ENCODE measurements around the gene CCDC194. TPM values are rescaled to one million over a fixed set of nuclear protein-coding genes. Genes with fewer than 3 reads are reported as not detected.
A peak's percentile ranks its signal among the peaks of the same experiment; 100 is the strongest.

The CCDC194 gene
- total RNA-seq, 2 donors from 2014 or later = 0.44 TPM; not detected in 1

DNA sequence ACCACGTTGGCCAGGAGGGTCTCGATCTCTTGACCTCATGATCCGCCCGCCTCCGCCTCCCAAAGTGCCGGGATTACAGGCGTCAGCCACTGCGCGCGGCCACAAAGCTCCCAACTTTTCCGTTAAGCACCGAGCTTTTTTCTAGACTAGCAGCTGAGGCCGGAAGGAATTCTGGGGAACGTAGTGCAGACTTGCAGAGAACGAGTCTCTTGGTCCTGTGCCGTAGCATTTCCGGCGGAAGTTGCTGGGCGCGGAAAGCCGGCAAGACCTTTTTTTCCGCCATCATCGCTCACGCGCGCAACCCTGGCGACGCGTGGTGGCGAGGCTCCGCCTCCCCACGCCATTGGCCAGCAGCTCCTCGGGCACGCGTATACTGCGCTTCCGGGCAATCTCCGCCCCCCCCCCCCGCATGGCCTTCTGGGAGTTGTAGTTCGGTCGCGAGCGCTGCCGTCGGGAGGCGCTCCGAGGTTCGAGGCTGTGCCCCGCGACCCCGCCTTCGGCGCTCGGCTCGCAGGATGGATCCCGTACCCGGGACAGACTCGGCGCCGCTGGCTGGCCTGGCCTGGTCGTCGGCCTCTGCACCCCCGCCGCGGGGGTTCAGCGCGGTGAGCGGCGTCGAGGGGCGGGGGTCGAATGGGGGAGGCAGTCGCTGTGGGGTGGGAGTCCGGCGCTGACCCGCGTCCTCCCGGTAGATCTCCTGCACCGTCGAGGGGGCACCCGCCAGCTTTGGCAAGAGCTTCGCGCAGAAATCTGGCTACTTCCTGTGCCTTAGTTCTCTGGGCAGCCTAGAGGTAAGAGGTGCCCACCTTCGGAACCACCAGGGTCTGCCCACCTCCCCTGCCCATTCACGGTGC, 25.9 kb upstream of the CCDC194 start, which contains the start of gene MVB12A:
MVB12A (plus strand) TSS at position 427 of the 854 bp plus-strand sequence; CDS start at position 516, 89 bp downstream.
- peak within 1 kb of the TSS; percentile 90 for H3K4me3 Mint-ChIP-seq
- DNase-seq (peak; percentile 86 to 92 (median 90)), ATAC-seq (peak; percentile 98)
- peaks cover 21% of the 10 kb centered on the region for H3K4me1 Mint-ChIP-seq
- H3K9me3 ChIP-seq (ENCODE audit: control insufficient read depth, low read length, poor library complexity, severe bottlenecking) = no peaks in the 10 kb centered on the region
- H3K27me3 Mint-ChIP-seq = no peaks in the 10 kb centered on the region
- H3K36me3 Mint-ChIP-seq (ENCODE audit: low read depth) = peaks cover 4% of the 10 kb centered on the region
- peak within 1 kb of the TSS; percentile 84 for H3K27ac Mint-ChIP-seq

DNA sequence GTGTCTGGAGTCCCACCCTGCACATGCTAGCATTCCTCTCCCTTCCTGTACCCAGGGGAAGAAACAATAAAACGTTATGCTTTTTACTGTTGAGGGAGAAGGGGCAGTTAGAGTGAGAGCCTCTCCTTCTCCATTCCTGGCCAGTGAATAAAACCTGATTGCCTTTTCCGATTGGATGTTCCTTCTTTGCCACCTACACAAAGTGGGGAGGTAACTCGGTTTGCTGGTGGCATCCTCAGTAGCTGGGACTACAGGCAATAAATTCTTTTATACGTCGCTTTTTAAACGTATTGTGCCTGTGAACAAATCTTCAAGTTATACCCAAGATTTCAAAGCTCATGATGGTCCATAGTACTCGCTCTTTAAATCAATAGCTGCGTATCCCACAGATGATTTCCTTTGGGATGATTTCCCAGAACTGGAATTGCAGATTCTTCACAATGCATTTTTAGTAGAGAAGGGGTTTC, 25.2 kb upstream of the CCDC194 start:
- no peaks in the 10 kb centered on the region for H3K9me3 ChIP-seq (ENCODE audit: control insufficient read depth, low read length, poor library complexity, severe bottlenecking)
- Mint-ChIP-seq H3K27ac (peak overlapping the region; percentile 84), H3K4me3 (peak overlapping the region; percentile 90), H3K27me3 (no peaks in the 10 kb centered on the region), H3K4me1 (peaks cover 17% of the 10 kb centered on the region), H3K36me3 (ENCODE audit: low read depth) (peaks cover 4% of the 10 kb centered on the region)
- no peak for ATAC-seq
- no peak for DNase-seq

GRCh38 chr19:17418710-17419109, 24.7 kb upstream of the CCDC194 start:
- H3K36me3 Mint-ChIP-seq (ENCODE audit: low read depth) = peaks cover 4% of the 10 kb centered on the region
- peak overlapping the region; percentile 90 for H3K4me3 Mint-ChIP-seq
- no peak overlapping the region for H3K27ac Mint-ChIP-seq
- no peak for DNase-seq
- ATAC-seq = no peak
- no peaks in the 10 kb centered on the region for H3K9me3 ChIP-seq (ENCODE audit: control insufficient read depth, low read length, poor library complexity, severe bottlenecking)
- peaks cover 14% of the 10 kb centered on the region for H3K4me1 Mint-ChIP-seq
- H3K27me3 Mint-ChIP-seq = no peaks in the 10 kb centered on the region

- no peak for DNase-seq
- H3K27ac Mint-ChIP-seq = no peak overlapping the region
Observed at GRCh38 chr19:17415121-17415520, 21.1 kb upstream of the CCDC194 start.

GRCh38 chr19:17414097-17414496, 20.1 kb upstream of the CCDC194 start:
- no peak for DNase-seq
- Mint-ChIP-seq H3K4me1 (peaks cover 10% of the 10 kb centered on the region), H3K27me3 (no peaks in the 10 kb centered on the region), H3K4me3 (no peak overlapping the region), H3K27ac (no peak overlapping the region), H3K36me3 (ENCODE audit: low read depth) (peaks cover 2% of the 10 kb centered on the region)
- ATAC-seq = no peak
- no peaks in the 10 kb centered on the region for H3K9me3 ChIP-seq (ENCODE audit: control insufficient read depth, low read length, poor library complexity, severe bottlenecking)

More at GRCh38 chr19:17415121-17415520, 21.1 kb upstream of the CCDC194 start:
- Mint-ChIP-seq H3K36me3 (ENCODE audit: low read depth) (peaks cover 2% of the 10 kb centered on the region), H3K4me1 (peaks cover 12% of the 10 kb centered on the region), H3K27me3 (no peaks in the 10 kb centered on the region), H3K4me3 (no peak overlapping the region)
- ATAC-seq = no peak
- H3K9me3 ChIP-seq (ENCODE audit: control insufficient read depth, low read length, poor library complexity, severe bottlenecking) = no peaks in the 10 kb centered on the region

GRCh38 chr19:17411801-17412200, 17.8 kb upstream of the CCDC194 start:
- peaks cover 17% of the 10 kb centered on the region for H3K4me1 Mint-ChIP-seq
- H3K4me3 Mint-ChIP-seq = no peak overlapping the region
- no peaks in the 10 kb centered on the region for H3K9me3 ChIP-seq (ENCODE audit: control insufficient read depth, low read length, poor library complexity, severe bottlenecking)
- H3K36me3 Mint-ChIP-seq (ENCODE audit: low read depth) = peaks cover 4% of the 10 kb centered on the region
- no peak overlapping the region for H3K27ac Mint-ChIP-seq
- H3K27me3 Mint-ChIP-seq = no peaks in the 10 kb centered on the region
- no peak for ATAC-seq
- no peak for DNase-seq

GRCh38 chr19:17409990-17410389, 16.0 kb upstream of the CCDC194 start:
- DNase-seq (no peak), ATAC-seq (no peak)
- Mint-ChIP-seq H3K4me1 (peaks cover 27% of the 10 kb centered on the region), H3K27ac (peak overlapping the region; percentile 24), H3K36me3 (ENCODE audit: low read depth) (peaks cover 3% of the 10 kb centered on the region), H3K4me3 (no peak overlapping the region), H3K27me3 (no peaks in the 10 kb centered on the region)
- no peaks in the 10 kb centered on the region for H3K9me3 ChIP-seq (ENCODE audit: control insufficient read depth, low read length, poor library complexity, severe bottlenecking)

DNA sequence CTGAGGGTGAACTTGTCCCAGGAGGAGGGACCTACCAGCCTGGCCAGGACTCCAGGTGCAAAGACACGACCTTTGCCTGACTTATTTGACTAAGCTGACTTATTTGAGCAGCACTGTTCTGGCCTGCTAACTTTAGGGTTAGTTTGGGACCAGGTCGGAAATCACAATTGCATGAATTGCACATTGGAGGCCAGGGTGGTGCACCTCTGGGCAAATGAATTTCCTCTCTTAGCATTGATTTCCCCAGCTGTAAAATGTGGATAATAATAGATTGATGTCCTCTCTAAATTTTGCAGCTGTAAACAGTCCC, 12.8 kb upstream of the CCDC194 start:
- H3K27me3 Mint-ChIP-seq = no peaks in the 10 kb centered on the region
- no peaks in the 10 kb centered on the region for H3K9me3 ChIP-seq (ENCODE audit: control insufficient read depth, low read length, poor library complexity, severe bottlenecking)
- H3K4me1 Mint-ChIP-seq = peaks cover 38% of the 10 kb centered on the region
- DNase-seq = no peak
- peaks cover 3% of the 10 kb centered on the region for H3K36me3 Mint-ChIP-seq (ENCODE audit: low read depth)
- H3K27ac Mint-ChIP-seq = peak overlapping the region; percentile 96
- peak overlapping the region; percentile 94 for H3K4me3 Mint-ChIP-seq
- ATAC-seq = no peak

GRCh38 chr19:17406046-17406886, 12.3 kb upstream of the CCDC194 start:
- ATAC-seq = peak; percentile 16
- Mint-ChIP-seq H3K27ac (peak overlapping the region; percentile 96), H3K4me1 (peaks cover 38% of the 10 kb centered on the region), H3K27me3 (no peaks in the 10 kb centered on the region), H3K36me3 (ENCODE audit: low read depth) (peaks cover 6% of the 10 kb centered on the region), H3K4me3 (peak overlapping the region; percentile 94)
- no peaks in the 10 kb centered on the region for H3K9me3 ChIP-seq (ENCODE audit: control insufficient read depth, low read length, poor library complexity, severe bottlenecking)
- no peak for DNase-seq

- Mint-ChIP-seq H3K4me1 (peaks cover 38% of the 10 kb centered on the region), H3K27ac (peak within 1 kb of the TSS; percentile 96)
- peak; percentile 81 for ATAC-seq
Observed at GRCh38 chr19:17405250-17406045, 11.5 kb upstream of the CCDC194 start, which contains the start of gene BST2. Gene BST2, minus strand, starts transcription at chr19:17405630. Its CDS starts 55 bp downstream, at chr19:17405575.

GRCh38 chr19:17404621-17405249, 10.7 kb upstream of the CCDC194 start:
- Mint-ChIP-seq H3K27me3 (no peaks in the 10 kb centered on the region), H3K36me3 (ENCODE audit: low read depth) (peaks cover 6% of the 10 kb centered on the region), H3K4me1 (peaks cover 38% of the 10 kb centered on the region), H3K27ac (peak overlapping the region; percentile 96), H3K4me3 (peak overlapping the region; percentile 94)
- no peaks in the 10 kb centered on the region for H3K9me3 ChIP-seq (ENCODE audit: control insufficient read depth, low read length, poor library complexity, severe bottlenecking)
- DNase-seq = no peak
- ATAC-seq = no peak

More at GRCh38 chr19:17405250-17406045, 11.5 kb upstream of the CCDC194 start, which contains the start of gene BST2:
- no peaks in the 10 kb centered on the region for H3K9me3 ChIP-seq (ENCODE audit: control insufficient read depth, low read length, poor library complexity, severe bottlenecking)
- DNase-seq = peak in 2 of 3 donors; percentile 36 to 39
- Mint-ChIP-seq H3K36me3 (ENCODE audit: low read depth) (peaks cover 6% of the 10 kb centered on the region), H3K27me3 (no peaks in the 10 kb centered on the region), H3K4me3 (peak within 1 kb of the TSS; percentile 94)

DNA sequence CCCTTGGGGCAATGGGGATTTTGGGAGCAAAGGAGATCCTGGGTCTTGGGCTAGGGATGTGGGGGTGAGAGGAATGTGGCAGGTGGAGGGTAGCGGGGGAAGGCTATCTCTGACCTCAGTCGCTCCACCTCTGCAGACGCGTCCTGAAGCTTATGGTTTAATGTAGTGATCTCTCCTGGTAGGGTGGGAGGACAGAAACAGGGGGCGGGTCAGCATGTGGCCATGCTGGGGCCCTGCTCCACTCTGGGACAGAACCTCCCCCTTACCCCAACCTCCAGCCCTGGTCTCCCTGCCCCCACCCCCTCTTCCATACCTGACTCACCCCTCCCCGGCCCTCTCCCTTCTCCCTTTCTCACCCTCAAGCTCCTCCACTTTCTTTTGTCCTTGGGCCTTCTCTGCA, 10.0 kb upstream of the CCDC194 start:
- Mint-ChIP-seq H3K4me3 (peak overlapping the region; percentile 94), H3K27ac (peak overlapping the region; percentile 96), H3K27me3 (no peaks in the 10 kb centered on the region), H3K36me3 (ENCODE audit: low read depth) (peaks cover 6% of the 10 kb centered on the region), H3K4me1 (peaks cover 36% of the 10 kb centered on the region)
- DNase-seq (no peak), ATAC-seq (no peak)
- no peaks in the 10 kb centered on the region for H3K9me3 ChIP-seq (ENCODE audit: control insufficient read depth, low read length, poor library complexity, severe bottlenecking)

Measured in T-helper 17 cell (primary cell).